Measurements from ENCODE around the gene VPS39. TPM values are rescaled to one million over a fixed set of nuclear protein-coding genes. Genes with fewer than 3 reads are reported as not detected.

Gene VPS39
- polyA plus RNA-seq, 1 of the 3 experiments (the other 2 are of a cell fraction), result 61.1 TPM

- Histone ChIP-seq H3K9me2 (no peaks in the 10 kb centered on the region), H3K27me3 (ENCODE audit: insufficient read depth) (no peaks in the 10 kb centered on the region), H3K4me3 (ENCODE audit: low read depth in 2 of 2, low read length in 1 of 2) (no peak overlapping the region), H2AFZ (ENCODE audit: low read depth) (no peak overlapping the region), H3K9me3 (no peaks in the 10 kb centered on the region), H3K9ac (no peak overlapping the region), H3F3A (replicated peaks; ENCODE audit: insufficient read depth) (peaks cover 9% of the 10 kb centered on the region), H3K27ac (ENCODE audit: low read depth in 2 of 2, low read length in 1 of 2) (no peak overlapping the region), H3K36me3 (replicated peaks in 1 of 2; ENCODE audit: control insufficient read depth in 1 of 2, insufficient read depth in 2 of 2, low read length in 1 of 2) (peaks cover 67 to 94% of the 10 kb centered on the region in 2 experiments), H3K4me2 (no peak overlapping the region), H4K20me1 (ENCODE audit: insufficient read depth) (no peaks in the 10 kb centered on the region), H3K79me2 (ENCODE audit: insufficient read depth) (no peaks in the 10 kb centered on the region), H3K4me1 (ENCODE audit: control insufficient read depth in 1 of 2, insufficient read depth in 2 of 2, low read depth in 1 of 2, low read length in 1 of 2) (peaks cover under 1 to 4% of the 10 kb centered on the region in 2 experiments; a peak in 1 of 4 replicates)
- no peak for TF ChIP-seq ZBTB33 (IDR thresholded peaks at IDR 0.05; ENCODE audit: borderline replicate concordance, low read depth)
- TF ChIP-seq TAF1 (IDR thresholded peaks at IDR 0.05; ENCODE audit: borderline replicate concordance, low read depth, low read length), result no peak
- no peak for TF ChIP-seq PBX3 (IDR thresholded peaks at IDR 0.05)
- TF ChIP-seq FOSL2 (IDR thresholded peaks at IDR 0.05; ENCODE audit: borderline replicate concordance, low read depth), result no peak
- TF ChIP-seq, protein P1, sequence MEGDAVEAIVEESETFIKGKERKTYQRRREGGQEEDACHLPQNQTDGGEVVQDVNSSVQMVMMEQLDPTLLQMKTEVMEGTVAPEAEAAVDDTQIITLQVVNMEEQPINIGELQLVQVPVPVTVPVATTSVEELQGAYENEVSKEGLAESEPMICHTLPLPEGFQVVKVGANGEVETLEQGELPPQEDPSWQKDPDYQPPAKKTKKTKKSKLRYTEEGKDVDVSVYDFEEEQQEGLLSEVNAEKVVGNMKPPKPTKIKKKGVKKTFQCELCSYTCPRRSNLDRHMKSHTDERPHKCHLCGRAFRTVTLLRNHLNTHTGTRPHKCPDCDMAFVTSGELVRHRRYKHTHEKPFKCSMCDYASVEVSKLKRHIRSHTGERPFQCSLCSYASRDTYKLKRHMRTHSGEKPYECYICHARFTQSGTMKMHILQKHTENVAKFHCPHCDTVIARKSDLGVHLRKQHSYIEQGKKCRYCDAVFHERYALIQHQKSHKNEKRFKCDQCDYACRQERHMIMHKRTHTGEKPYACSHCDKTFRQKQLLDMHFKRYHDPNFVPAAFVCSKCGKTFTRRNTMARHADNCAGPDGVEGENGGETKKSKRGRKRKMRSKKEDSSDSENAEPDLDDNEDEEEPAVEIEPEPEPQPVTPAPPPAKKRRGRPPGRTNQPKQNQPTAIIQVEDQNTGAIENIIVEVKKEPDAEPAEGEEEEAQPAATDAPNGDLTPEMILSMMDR (IDR thresholded peaks at IDR 0.05), result no peak
- no peak for TF ChIP-seq REST (IDR thresholded peaks at IDR 0.05; ENCODE audit: low read depth, low read length)
- no peak for TF ChIP-seq FOXM1 (IDR thresholded peaks at IDR 0.05; ENCODE audit: low read depth)
- TF ChIP-seq NRF1 (IDR thresholded peaks at IDR 0.05; ENCODE audit: low read depth, low read length), result no peak
- no peak for TF ChIP-seq RXRA (IDR thresholded peaks at IDR 0.05; ENCODE audit: borderline replicate concordance, low read depth)
- no peak for TF ChIP-seq EZH2phosphoT487 (IDR thresholded peaks at IDR 0.05; ENCODE audit: borderline replicate concordance, low read depth)
- TF ChIP-seq TCF12 (IDR thresholded peaks at IDR 0.05), result no peak
- TF ChIP-seq USF2 (IDR thresholded peaks at IDR 0.05; ENCODE audit: borderline replicate concordance, low read depth, low read length), result no peak
- no peak for TF ChIP-seq ELF1 (IDR thresholded peaks at IDR 0.05)
- CTCF ChIA-PET, result interaction anchor here (1.2 to 2.8 kb wide), 3 partner anchors 26 to 106 kb away, joined by 3 to 8 read pairs (median 5); no protein-coding TSS in a partner anchor
- DNase-seq, result no peak
- WGBS (ENCODE audit: low lambda C conversion rate), result 94% methylated on average over 9 of the region's 9 CpGs
- POLR2A ChIA-PET, result no interaction called here
These were observed 44.8 kb downstream of the VPS39 start for GRCh38 chr15:42163291-42163690.
